ENCODE data around the gene PRR14.

Gene PRR14

GRCh38 chr16:30659507-30660423, 9.0 kb downstream of the PRR14 start:
- TF ChIP-seq, protein P1, sequence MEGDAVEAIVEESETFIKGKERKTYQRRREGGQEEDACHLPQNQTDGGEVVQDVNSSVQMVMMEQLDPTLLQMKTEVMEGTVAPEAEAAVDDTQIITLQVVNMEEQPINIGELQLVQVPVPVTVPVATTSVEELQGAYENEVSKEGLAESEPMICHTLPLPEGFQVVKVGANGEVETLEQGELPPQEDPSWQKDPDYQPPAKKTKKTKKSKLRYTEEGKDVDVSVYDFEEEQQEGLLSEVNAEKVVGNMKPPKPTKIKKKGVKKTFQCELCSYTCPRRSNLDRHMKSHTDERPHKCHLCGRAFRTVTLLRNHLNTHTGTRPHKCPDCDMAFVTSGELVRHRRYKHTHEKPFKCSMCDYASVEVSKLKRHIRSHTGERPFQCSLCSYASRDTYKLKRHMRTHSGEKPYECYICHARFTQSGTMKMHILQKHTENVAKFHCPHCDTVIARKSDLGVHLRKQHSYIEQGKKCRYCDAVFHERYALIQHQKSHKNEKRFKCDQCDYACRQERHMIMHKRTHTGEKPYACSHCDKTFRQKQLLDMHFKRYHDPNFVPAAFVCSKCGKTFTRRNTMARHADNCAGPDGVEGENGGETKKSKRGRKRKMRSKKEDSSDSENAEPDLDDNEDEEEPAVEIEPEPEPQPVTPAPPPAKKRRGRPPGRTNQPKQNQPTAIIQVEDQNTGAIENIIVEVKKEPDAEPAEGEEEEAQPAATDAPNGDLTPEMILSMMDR (IDR thresholded peaks at IDR 0.05) = no peak

DNA sequence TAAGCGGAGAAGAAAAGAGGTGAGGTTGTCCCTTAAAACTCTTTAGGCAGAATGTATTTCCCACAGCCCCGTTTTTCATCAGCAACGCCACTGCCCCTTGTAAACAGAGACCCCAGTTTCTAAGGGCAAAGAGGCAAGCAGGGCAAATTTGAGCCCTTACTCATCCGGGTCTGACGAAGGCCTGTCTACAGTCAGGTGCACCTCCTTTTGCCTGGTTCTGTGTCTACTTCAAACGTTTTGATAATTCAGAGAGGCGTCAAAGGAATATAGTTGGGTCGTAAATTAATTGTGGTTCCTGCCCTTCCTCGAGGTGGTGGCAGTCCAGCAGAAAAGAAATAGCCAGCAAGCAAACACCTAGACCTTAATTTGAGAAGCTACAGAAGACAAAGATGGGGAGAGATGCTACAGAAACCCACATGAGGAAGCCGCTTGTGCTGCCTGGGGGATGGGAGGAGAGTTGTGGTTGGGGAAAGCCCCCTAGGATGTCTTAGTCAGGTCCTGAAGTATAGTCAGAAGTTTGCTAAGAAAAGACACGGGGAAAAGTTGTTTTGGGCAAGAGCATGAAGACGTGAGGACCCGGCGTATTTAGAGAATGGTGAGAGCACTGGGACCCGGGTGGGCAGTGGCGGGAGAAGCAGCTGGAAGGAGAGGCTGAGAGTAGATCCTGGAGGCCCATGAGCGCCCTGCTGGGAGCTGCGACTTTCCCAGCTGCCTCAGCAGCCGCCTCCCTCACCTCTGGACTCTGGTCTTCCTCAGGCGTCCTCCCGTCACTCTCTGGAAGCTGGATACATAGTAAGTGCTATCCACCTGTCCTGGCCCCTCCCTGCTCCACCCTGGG, 9.9 kb downstream of the PRR14 start:
- TF ChIP-seq, protein P1 (IDR thresholded peaks at IDR 0.05) = no peak

- TF ChIP-seq, protein P1 (IDR thresholded peaks at IDR 0.05) = no peak
These were observed 11.7 kb downstream of the PRR14 start for GRCh38 chr16:30662449-30662848.

GRCh38 chr16:30663038-30663437, 12.3 kb downstream of the PRR14 start:
- TF ChIP-seq, protein P1 (IDR thresholded peaks at IDR 0.05) = no peak

GRCh38 chr16:30663820-30664219, 13.1 kb downstream of the PRR14 start:
- TF ChIP-seq, protein P1 (IDR thresholded peaks at IDR 0.05) = no peak

DNA sequence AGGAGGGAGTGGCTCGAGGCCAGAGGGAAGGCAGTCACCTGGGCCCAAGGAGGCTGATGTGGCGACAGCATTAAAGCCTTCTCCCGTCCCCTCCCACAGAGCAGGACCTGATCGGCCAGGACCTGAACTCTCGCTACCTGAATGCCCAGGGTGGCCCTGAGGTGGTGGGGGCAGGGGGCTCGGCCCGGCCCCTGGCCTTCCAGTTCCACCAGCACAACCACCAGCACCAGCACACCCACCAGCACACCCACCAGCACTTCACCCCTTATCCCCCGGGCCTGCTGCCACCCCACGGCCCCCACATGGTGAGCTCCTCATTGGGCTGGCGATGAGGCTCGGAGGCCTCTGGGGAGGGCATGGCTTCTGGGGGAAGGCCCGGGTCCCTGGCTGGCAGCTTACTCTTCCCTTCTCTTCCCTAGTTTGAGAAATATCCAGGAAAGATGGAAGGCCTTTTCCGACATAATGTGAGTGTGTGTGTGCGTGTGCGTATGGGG, 13.9 kb downstream of the PRR14 start:
- TF ChIP-seq, protein P1 (IDR thresholded peaks at IDR 0.05) = no peak

GRCh38 chr16:30665155-30665829, 14.5 kb downstream of the PRR14 start:
- TF ChIP-seq, protein P1 (IDR thresholded peaks at IDR 0.05) = no peak

All from LNCAP (cell line).